Mammary epithelial cell (primary cell): ENCODE measurements around the gene NSMCE1.

Source experiments
- CTCF ChIP-seq, 2 donors: IDR thresholded peaks in 1 of 2; conservative IDR thresholded peaks in 1 of 2; 2 replicates each; pipeline ENCODE4 v1.5.1; 2011 to 2012; ENCODE audit warnings: inconsistent platforms in 2 of 2, low read length in 2 of 2, mild to moderate bottlenecking in 2 of 2, control low read depth in 1 of 2, low read depth in 1 of 2; ENCODE audit not compliant: insufficient read depth in 1 of 2; ENCODE audit errors: extremely low read depth in 1 of 2
- EZH2 ChIP-seq: IDR thresholded peaks from 2 replicates; pipeline ENCODE4 v1.6.1; 2012; ENCODE audit warnings: low read length, inconsistent platforms, borderline replicate concordance

- TF ChIP-seq EZH2 (no peak), CTCF (conservative IDR thresholded peaks at IDR 0.05 in 1 of 2, IDR thresholded peaks at IDR 0.05 in 1 of 2; ENCODE audit: extremely low read depth in 1 of 2, insufficient read depth in 1 of 2, low read depth in 1 of 2, low read length in 2 of 2) (no peak)
These were observed 23.2 kb upstream of the NSMCE1 start for GRCh38 chr16:27291722-27292240.
